Keratinocyte (primary cell): Measurements from ENCODE around the gene AIG1. TPM values are rescaled to one million over a fixed set of nuclear protein-coding genes. Genes with fewer than 3 reads are reported as not detected.

Source experiments
- DNase-seq: peaks from one replicate; pipeline ENCODE4 v3.0.0-alpha.2; 2011; ENCODE audit warnings: low read depth, missing footprints, low spot score
- FAIRE-seq: peaks from 2 replicates; lab custom pipeline; 2011; peaks lifted over from hg19 to GRCh38; lab: Jason Lieb, UNC
- H2AFZ ChIP-seq: 2 replicates; pipeline ENCODE4 v1.6.0; 2012; ENCODE audit warnings: low read length, control low read depth, inconsistent platforms; ENCODE audit not compliant: control insufficient read depth
- H3K27ac ChIP-seq: 2 replicates; pipeline ENCODE4 v1.5.1; 2011; ENCODE audit warnings: low read length; ENCODE audit not compliant: control insufficient read depth, insufficient read depth
- H3K27me3 ChIP-seq: 3 replicates; pipeline ENCODE4 v1.6.0; 2011; ENCODE audit warnings: low read length; ENCODE audit not compliant: control insufficient read depth, insufficient read depth; ENCODE audit errors: extremely low read depth
- H3K36me3 ChIP-seq, 2 experiments: 2 replicates in 1 of 2; 3 replicates in 1 of 2; pipeline ENCODE4 v1.5.1; 2011; ENCODE audit warnings: low read length in 2 of 2, mild to moderate bottlenecking in 1 of 2; ENCODE audit not compliant: control insufficient read depth in 2 of 2, insufficient read depth in 2 of 2; ENCODE audit errors: extremely low read depth in 1 of 2
- H3K4me1 ChIP-seq: 3 replicates; pipeline ENCODE4 v1.5.1; 2011; ENCODE audit warnings: low read length; ENCODE audit not compliant: control insufficient read depth, insufficient read depth; ENCODE audit errors: extremely low read depth
- H3K4me2 ChIP-seq: 3 replicates; pipeline ENCODE4 v1.6.0; 2011; ENCODE audit warnings: low read depth, low read length; ENCODE audit not compliant: control insufficient read depth, insufficient read depth; ENCODE audit errors: extremely low read depth
- H3K4me3 ChIP-seq, 3 experiments: fragments of 200-600 bp in 1 of 3; sonication (generic) in 1 of 3; 2 replicates in 2 of 3; 3 replicates in 1 of 3; pipeline ENCODE4 v1.5.1; 2011 to 2016; ENCODE audit warnings: low read length in 3 of 3, mild to moderate bottlenecking in 3 of 3, control low read depth in 2 of 3, inconsistent platforms in 1 of 3, low read depth in 1 of 3, mixed read lengths in 1 of 3, mixed run types in 1 of 3, moderate library complexity in 1 of 3; ENCODE audit not compliant: control insufficient read depth in 2 of 3, insufficient read depth in 2 of 3; ENCODE audit errors: extremely low read depth in 1 of 3
- H3K79me2 ChIP-seq: 2 replicates; pipeline ENCODE4 v1.6.0; 2012; ENCODE audit warnings: low read length; ENCODE audit not compliant: control insufficient read depth, insufficient read depth
- H3K9ac ChIP-seq: 3 replicates; pipeline ENCODE4 v1.6.0; 2011; ENCODE audit warnings: low read length; ENCODE audit not compliant: control insufficient read depth, insufficient read depth; ENCODE audit errors: extremely low read depth
- H3K9me1 ChIP-seq: 3 replicates; pipeline ENCODE4 v1.6.0; 2011; ENCODE audit warnings: low read length; ENCODE audit not compliant: control insufficient read depth, insufficient read depth; ENCODE audit errors: extremely low read depth
- H3K9me3 ChIP-seq: 2 replicates; pipeline ENCODE4 v1.5.1; 2012; ENCODE audit warnings: low read depth, low read length; ENCODE audit not compliant: control insufficient read depth
- H4K20me1 ChIP-seq: 3 replicates; pipeline ENCODE4 v1.6.0; 2011; ENCODE audit warnings: low read length; ENCODE audit not compliant: control insufficient read depth, insufficient read depth; ENCODE audit errors: extremely low read depth
- CTCF ChIP-seq, 3 experiments: IDR thresholded peaks in 1 of 3; conservative IDR thresholded peaks in 1 of 3; optimal IDR thresholded peaks in 1 of 3; 2 replicates in 2 of 3; 3 replicates in 1 of 3; pipeline versions ENCODE3 to v1.5.1; 2011; ENCODE audit warnings: low read length in 3 of 3, mild to moderate bottlenecking in 3 of 3, moderate library complexity in 2 of 3, control low read depth in 1 of 3, inconsistent platforms in 1 of 3; ENCODE audit not compliant: insufficient read depth in 2 of 3; ENCODE audit errors: extremely low read depth in 1 of 3
- EZH2 ChIP-seq: IDR thresholded peaks from one replicate; pipeline ENCODE4 v1.6.1; 2012; ENCODE audit warnings: inconsistent platforms, mild to moderate bottlenecking, low read length, moderate library complexity
- dilution Hi-C: fragments of 300-500 bp; cut with MboI; formaldehyde crosslinking; loops from one replicate; pipeline ENCODE4 v1.7.0; 2020; ENCODE audit warnings: low sequenced_read_pairs; ENCODE audit not compliant: extremely low pct_ligation_motif_present
- polyA plus RNA-seq, 5 experiments: library from polyadenylated mRNA; depleted of rRNA in 3 of 5; stranded (reverse) in 3 of 5; stranded (forward) in 1 of 5; unstranded in 1 of 5; fragments of >200 nt; gene quantifications; 1 replicate in 1 of 5; 2 replicates in 3 of 5; 3 replicates in 1 of 5; pipeline versions ENCODE4 v1.2.1 to v1.2.3, GENCODE V29; 2011 to 2012; ENCODE audit warnings: missing spikeins in 2 of 5, low read depth in 1 of 5, low replicate concordance in 1 of 5

Gene AIG1
- polyA plus RNA-seq, 1 donor (not counting 4 experiments of a cell fraction or from before 2014, with no cell fraction given): 77.1 TPM

- no peaks in the 10 kb centered on the region for H3K27me3 ChIP-seq
- no peak overlapping the region for H3K4me2 ChIP-seq
- H3K79me2 ChIP-seq: no peaks in the 10 kb centered on the region
- TF ChIP-seq EZH2 (no peak), CTCF (optimal IDR thresholded peaks at IDR 0.05 in 1 of 3, IDR thresholded peaks at IDR 0.05 in 1 of 3, conservative IDR thresholded peaks at IDR 0.05 in 1 of 3; ENCODE audit: extremely low read depth in 1 of 3, insufficient read depth in 2 of 3, low read length in 3 of 3) (no peak)
- no peak for DNase-seq
- dilution Hi-C loops: no loop called here
- no peak overlapping the region for H2AFZ ChIP-seq
- H3K9ac ChIP-seq: no peak overlapping the region
- no peaks in the 10 kb centered on the region for H3K9me1 ChIP-seq
- H3K4me3 ChIP-seq: no peak overlapping the region
- no peaks in the 10 kb centered on the region for H4K20me1 ChIP-seq
- no peak overlapping the region for H3K27ac ChIP-seq
- no peak for FAIRE-seq
- peaks cover 0 to 2% of the 10 kb centered on the region in 2 experiments for H3K36me3 ChIP-seq
- H3K4me1 ChIP-seq: no peaks in the 10 kb centered on the region
- no peaks in the 10 kb centered on the region for H3K9me3 ChIP-seq
Measured at GRCh38 chr6:143098054-143098671, 37.5 kb downstream of the AIG1 start.

GRCh38 chr6:143099647-143100046 lies 39.0 kb downstream of the AIG1 start:
- Histone ChIP-seq H4K20me1 (no peaks in the 10 kb centered on the region), H3K9me1 (no peaks in the 10 kb centered on the region), H3K4me3 (no peak overlapping the region), H3K9me3 (no peaks in the 10 kb centered on the region), H3K4me1 (no peaks in the 10 kb centered on the region), H3K79me2 (no peaks in the 10 kb centered on the region), H3K36me3 (peaks cover 0 to 2% of the 10 kb centered on the region in 2 experiments), H3K27me3 (no peaks in the 10 kb centered on the region), H2AFZ (no peak overlapping the region), H3K9ac (no peak overlapping the region), H3K4me2 (no peak overlapping the region), H3K27ac (no peak overlapping the region)
- no peak for TF ChIP-seq EZH2
- no peak for TF ChIP-seq CTCF (optimal IDR thresholded peaks at IDR 0.05 in 1 of 3, IDR thresholded peaks at IDR 0.05 in 1 of 3, conservative IDR thresholded peaks at IDR 0.05 in 1 of 3; ENCODE audit: extremely low read depth in 1 of 3, insufficient read depth in 2 of 3, low read length in 3 of 3)
- dilution Hi-C loops: no loop called here
- DNase-seq (no peak), FAIRE-seq (no peak)
